ENCODE data around the gene ZNF124.

GRCh38 chr1:247145279-247145678 is 26.5 kb downstream of the ZNF124 start:
- TF ChIP-seq EZH2 (IDR thresholded peaks at IDR 0.05; ENCODE audit: low read depth, low read length, severe bottlenecking) = no peak
- TF ChIP-seq EP300 (IDR thresholded peaks at IDR 0.05; ENCODE audit: borderline replicate concordance in 1 of 2, low read depth in 2 of 2, low read length in 2 of 2) = no peak
- no peak for TF ChIP-seq POLR2A (IDR thresholded peaks at IDR 0.05; ENCODE audit: control extremely low read depth in 1 of 2, low read depth in 2 of 2, low read length in 2 of 2)
- TF ChIP-seq CBX5 (IDR thresholded peaks at IDR 0.05; ENCODE audit: low read depth, low read length) = no peak
- no peak for TF ChIP-seq POLR2AphosphoS5 (IDR thresholded peaks at IDR 0.05; ENCODE audit: low read depth, low read length)
- TF ChIP-seq MAX (IDR thresholded peaks at IDR 0.05) = no peak
- no peak for TF ChIP-seq RFX5 (IDR thresholded peaks at IDR 0.05; ENCODE audit: borderline replicate concordance, low read depth, low read length)
- TF ChIP-seq SP1 (IDR thresholded peaks at IDR 0.05; ENCODE audit: low read depth, low read length) = no peak
- TF ChIP-seq, protein P1, sequence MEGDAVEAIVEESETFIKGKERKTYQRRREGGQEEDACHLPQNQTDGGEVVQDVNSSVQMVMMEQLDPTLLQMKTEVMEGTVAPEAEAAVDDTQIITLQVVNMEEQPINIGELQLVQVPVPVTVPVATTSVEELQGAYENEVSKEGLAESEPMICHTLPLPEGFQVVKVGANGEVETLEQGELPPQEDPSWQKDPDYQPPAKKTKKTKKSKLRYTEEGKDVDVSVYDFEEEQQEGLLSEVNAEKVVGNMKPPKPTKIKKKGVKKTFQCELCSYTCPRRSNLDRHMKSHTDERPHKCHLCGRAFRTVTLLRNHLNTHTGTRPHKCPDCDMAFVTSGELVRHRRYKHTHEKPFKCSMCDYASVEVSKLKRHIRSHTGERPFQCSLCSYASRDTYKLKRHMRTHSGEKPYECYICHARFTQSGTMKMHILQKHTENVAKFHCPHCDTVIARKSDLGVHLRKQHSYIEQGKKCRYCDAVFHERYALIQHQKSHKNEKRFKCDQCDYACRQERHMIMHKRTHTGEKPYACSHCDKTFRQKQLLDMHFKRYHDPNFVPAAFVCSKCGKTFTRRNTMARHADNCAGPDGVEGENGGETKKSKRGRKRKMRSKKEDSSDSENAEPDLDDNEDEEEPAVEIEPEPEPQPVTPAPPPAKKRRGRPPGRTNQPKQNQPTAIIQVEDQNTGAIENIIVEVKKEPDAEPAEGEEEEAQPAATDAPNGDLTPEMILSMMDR (IDR thresholded peaks at IDR 0.05; ENCODE audit: control extremely low read depth in 1 of 3, insufficient read depth in 1 of 3, low read depth in 1 of 3, low read length in 3 of 3) = no peak
- no peak for TF ChIP-seq EGR1 (IDR thresholded peaks at IDR 0.05; ENCODE audit: borderline replicate concordance, low read depth, low read length)
- no peak for TF ChIP-seq SIN3A (conservative IDR thresholded peaks at IDR 0.05 in 1 of 2, IDR thresholded peaks at IDR 0.05 in 1 of 2; ENCODE audit: low read depth in 1 of 2, low read length in 2 of 2)
- TF ChIP-seq TAF1 (IDR thresholded peaks at IDR 0.05; ENCODE audit: low read depth, low read length) = no peak
- no peak for TF ChIP-seq CBX8 (IDR thresholded peaks at IDR 0.05; ENCODE audit: borderline replicate concordance, low read depth, low read length)
- no peak for TF ChIP-seq RAD21 (IDR thresholded peaks at IDR 0.05 in 1 of 2, conservative IDR thresholded peaks at IDR 0.05 in 1 of 2; ENCODE audit: low read depth in 2 of 2, low read length in 2 of 2)
